Activated CD4-positive, alpha-beta T cell treated with anti-CD3 and anti-CD28 coated beads, Interleukin-2, amount 50 U/mL, for 24 hours (primary cell): ENCODE results near the gene CBX3.
A peak's percentile ranks its signal among the peaks of the same experiment; 100 is the strongest.
"Not testable (repeated sequence)": the region's sequence is repeated elsewhere in the genome, so short reads cannot be mapped to it uniquely, and the experiment has no call there.

Experiments
- DNase-seq, 2 donors: peaks; one replicate each; pipeline ENCODE4 v3.0.0-alpha.2; 2020; ENCODE audit warnings: low read depth in 1 of 2, low spot score in 1 of 2

Gene CBX3

DNA sequence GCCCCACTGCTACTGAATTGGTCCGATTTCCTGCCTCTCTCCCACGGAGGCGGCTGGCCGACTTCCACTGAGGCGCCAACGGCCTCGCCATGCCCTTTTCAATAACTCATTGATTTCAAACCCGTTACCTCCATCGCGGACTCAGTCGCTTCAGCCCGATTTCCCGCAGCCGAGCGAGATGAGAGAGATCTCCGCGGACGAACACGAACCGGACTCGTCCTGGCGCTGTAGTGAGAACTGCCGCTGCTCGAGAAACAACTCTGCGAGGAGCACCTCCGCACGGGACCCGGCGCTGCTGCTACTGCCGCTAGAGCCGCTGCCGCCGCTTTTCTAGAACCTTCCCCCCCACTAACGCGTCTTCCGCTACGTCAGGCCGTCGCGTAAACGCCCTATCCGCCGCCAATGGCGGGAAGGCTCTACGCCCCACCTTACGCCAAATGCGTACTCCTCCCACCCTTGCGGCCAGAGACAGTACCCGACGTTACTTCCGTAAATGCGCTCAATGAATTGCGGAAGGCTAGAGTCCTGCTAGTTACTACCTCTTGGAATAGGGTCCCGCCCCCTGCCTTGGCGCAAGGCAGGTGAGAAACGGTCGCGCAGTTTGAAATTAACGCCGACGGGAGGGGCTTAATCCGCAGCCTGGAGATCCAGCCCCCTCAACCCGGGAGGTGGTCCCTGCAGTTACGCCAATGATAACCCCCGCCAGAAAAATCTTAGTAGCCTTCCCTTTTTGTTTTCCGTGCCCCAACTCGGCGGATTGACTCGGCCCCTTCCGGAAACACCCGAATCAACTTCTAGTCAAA lies 900 bp upstream of the CBX3 start, which contains the start of gene HNRNPA2B1:
Gene HNRNPA2B1, minus strand, starts transcription at position 303 of the 803 bp plus-strand sequence. Its CDS starts 169 bp downstream, at position 134.
- DNase-seq: peak; percentile 98 to 100

GRCh38 chr7:26202019-26202990 lies 760 bp downstream of the CBX3 start:
- DNase-seq: peak; percentile 59

GRCh38 chr7:26203016-26203415 lies 1.5 kb downstream of the CBX3 start:
- no peak for DNase-seq

DNA sequence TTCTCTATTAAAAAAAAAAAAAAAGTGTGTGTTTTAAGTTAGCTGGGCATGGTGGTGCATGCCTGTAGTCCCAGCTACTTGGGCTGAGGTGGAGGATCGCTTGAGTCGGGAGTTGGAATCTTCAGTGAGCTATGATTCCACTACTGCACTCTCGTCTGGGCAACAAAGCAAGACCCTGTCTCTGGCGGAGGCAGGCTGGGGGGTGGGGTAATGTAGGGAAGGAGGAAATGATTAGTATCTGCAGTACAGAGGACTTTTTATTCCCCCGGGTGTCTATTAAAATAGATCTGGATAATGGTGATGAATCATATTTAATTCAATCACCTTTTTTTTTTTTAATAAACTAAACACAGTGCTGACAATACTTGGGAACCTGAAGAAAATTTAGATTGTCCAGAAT lies 6.5 kb downstream of the CBX3 start:
- no peak for DNase-seq

DNA sequence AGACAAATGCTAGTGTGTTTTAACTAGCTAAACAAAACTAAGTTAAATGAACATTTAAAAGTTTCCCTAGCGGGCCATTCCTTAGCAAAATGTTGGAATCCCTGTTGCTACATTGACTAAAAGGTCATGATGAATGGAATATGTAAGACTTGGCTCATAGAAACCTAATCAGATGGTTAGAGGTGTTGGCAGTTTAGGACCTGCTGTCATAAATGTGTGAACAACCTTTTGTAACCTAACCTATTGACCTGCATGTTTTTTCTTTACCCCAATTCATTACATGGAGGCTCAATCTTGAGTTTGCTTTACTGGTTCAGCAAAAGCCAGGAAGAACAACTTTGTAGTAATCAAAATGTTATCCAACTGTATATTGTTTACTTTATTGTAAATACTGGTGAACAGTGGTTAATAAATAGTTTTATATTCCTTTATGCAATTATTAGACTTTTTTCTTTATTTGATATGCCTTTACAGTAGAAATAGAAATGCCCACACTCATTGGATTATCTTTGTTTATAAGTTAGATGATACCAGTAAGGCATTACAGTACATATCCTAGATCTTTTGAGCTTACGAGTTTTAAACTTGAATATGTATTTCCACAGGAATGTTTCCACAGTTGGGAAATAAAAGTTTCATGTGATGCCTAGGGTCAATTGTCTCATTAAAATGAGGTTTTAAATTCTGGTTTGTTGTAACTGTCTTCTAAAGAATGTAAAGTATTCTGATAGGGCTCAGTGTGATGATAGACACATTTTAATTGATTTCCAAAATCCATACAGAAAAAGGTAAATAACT lies 11.6 kb downstream of the CBX3 start:
- DNase-seq: no peak

GRCh38 chr7:26213807-26214515 lies 12.4 kb downstream of the CBX3 start:
- DNase-seq: no peak

- DNase-seq: no peak
Measured at GRCh38 chr7:26216049-26216448, 14.5 kb downstream of the CBX3 start.

- no peak for DNase-seq
Measured at GRCh38 chr7:26224359-26224758, 22.8 kb downstream of the CBX3 start.

DNA sequence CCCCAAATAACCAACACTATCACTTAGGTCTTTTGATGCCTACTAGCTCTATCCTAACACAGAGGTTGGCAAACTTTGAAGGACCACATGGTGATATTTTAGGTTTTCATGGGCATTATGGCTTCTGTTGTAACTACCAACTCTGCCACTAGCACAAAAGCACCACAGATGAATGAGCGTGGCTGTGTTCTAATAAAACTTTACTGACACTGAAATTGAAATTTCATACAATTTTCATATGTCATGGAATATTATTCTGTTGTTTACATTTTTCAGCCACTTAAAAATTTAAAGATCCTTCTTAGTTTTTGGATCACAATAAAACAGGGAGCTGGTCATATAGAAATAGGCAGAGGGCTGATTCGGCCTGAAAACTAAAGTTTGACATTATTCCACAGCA lies 26.4 kb downstream of the CBX3 start:
- no peak for DNase-seq

GRCh38 chr7:26233902-26234511 lies 32.5 kb downstream of the CBX3 start:
- DNase-seq: no peak

DNA sequence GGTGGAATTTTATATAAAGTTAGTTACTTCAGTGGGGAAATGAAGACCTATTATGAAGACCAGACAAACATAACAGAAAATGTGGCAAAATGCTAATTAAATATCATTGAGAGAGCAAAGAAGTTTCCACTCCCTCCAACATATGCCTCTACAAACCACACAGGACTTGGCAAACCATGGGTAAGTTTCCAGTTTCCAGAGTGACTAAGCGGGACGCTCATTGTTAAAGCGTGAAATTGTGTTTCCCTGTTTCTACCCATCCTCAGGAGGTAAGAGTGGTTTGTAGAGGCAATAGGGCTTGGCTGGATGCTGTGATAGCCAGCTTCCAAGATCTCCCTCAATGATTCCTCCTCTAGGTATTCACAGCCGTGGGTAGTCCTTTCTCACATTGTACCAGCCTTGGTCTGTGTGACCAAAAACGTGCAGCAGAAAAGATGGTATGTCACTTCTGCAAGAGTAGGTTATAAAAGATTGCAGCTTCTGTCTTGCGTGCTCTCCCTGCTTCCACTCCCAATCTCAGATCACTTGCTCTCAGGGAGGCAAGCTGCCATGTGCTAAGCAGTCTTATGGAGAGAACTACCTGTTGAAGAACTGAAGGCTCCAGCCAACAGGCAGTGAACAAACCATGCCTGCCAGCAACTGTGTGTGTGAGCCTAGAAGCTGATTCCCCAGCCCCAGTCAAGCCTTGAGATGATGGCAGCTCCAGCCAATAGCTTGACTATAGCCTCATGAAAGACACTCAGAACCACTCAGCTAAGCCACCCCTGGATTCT lies 35.7 kb downstream of the CBX3 start:
- no peak for DNase-seq

DNA sequence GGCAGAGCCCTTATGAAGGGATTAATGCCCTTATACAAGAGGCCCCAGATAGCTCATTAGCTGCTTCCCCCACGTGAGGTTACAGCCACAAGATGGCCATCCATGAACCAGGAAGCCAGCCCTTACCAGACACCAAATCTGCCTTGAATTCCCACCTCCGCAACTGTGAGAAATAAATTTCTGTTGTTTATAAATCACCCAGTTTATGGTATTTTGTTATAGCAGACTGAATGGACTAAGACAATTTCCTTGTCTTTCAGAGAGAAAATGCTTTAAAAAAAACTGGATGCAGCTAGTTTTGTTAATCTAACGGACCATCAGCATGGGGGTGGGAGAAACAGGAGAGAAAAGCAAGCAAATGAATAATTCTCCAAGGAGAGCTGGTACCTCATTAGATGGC lies 36.5 kb downstream of the CBX3 start:
- DNase-seq: no peak

- no peak for DNase-seq
Measured at GRCh38 chr7:26245150-26245549, 43.6 kb downstream of the CBX3 start.

- no peak for DNase-seq
Measured at GRCh38 chr7:26250239-26250638, 48.7 kb downstream of the CBX3 start.

DNA sequence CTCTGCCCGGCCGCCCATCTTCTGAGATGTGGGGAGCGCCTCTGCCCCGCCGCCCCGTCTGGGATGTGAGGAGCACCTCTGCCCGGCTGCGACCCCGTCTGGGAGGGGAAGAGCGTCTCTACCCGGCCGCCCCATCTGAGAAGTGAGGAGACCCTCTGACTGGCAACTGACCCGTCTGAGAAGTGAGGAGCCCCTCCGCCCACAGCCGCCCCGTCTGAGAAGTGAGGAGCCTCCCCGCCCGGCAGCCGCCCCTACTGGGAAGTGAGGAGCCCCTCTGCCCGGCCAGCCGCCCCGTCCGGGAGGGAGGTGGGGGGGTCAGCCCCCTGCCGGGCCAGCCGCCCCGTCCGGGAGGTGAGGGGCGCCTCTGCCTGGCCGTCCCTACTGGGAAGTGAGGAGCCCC lies 60.3 kb downstream of the CBX3 start:
- not testable (repeated sequence) for DNase-seq
